HG03175 (cell line): ENCODE data around the gene TNIK.
A peak's percentile ranks its signal among the peaks of the same experiment; 100 is the strongest.

Experiments used
- ATAC-seq: cut with Tn5 transposase; IDR thresholded peaks from one replicate; pipeline ENCODE4 v1.9.1; 2021; ENCODE audit warnings: mild to moderate bottlenecking, moderate library complexity; ENCODE audit not compliant: unreplicated experiment

TNIK gene

DNA sequence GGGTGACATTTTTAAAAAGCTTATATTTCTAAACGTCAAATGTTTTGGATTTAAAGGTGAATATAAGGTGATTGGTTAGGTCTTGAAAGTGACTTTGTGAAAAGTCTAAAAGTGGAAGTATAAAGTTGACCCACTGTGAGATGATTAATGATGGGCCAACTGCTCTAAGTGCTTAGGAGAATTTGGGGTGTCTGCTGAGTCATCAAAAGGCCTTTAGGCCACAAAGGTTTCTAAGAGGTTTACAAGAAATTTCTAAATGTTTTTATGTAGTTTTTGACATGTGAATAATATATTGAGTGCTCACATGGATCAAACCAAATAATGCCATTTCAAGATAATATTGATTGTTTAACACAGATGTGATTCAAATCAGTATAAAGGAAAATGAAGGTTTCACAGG is 394.5 kb downstream of the TNIK start:
- no peak for ATAC-seq

DNA sequence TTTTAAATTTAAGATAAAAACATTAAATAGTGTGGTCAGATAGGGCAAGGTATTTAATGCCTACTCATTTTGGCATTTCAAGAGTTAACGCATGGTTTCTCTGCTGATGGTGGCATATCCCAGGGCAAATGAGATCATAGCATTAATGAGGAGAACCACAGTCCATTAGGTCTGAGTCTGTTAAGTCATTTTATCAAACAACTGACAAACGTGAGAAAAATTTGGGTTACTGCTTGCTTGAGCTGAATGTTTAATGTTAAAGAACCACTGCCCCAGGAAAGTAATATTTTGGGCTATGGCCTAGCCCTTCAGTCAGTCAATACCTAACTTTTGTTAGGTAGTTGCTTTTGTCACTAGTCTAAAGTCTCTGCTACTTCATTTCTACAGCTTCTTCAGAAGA is 395.7 kb downstream of the TNIK start:
- ATAC-seq: no peak

DNA sequence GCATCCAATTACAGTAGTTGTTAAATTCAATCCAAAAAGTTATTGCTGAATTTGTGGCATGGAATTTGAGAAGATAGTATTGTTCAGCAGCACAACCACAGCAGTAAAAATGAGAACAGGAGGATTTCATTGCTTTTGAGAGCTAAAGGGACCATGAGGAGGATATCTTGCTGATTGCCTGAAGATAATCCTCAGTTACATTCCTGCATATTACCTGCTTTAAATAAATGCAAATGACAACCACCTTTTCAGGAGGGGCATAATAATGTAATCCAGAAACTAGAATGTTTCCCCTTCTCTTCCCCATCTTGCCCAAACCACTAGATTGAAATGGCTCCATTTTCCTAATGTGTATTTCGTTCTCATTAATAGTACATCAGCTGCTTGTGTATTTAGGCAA is 398.5 kb downstream of the TNIK start:
- ATAC-seq: no peak

DNA sequence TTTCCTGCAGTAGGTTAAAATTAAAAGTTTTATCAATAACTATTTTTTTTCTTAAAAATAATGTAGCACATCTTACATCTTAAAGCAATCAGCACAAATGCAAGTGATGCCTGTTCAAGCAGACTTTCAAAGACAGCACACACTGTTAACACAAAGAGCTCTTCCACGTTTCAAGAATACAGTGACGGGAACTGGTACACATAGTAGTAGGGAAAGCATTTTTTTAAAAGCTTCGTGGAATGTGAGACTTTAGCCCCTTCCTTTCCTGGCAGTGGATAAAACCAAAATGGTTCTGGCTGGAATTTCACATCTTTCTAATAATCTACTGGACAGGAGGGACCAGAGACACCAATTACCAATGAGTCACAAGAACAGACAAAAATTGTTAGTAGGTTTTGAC is 400.2 kb downstream of the TNIK start:
- no peak for ATAC-seq

DNA sequence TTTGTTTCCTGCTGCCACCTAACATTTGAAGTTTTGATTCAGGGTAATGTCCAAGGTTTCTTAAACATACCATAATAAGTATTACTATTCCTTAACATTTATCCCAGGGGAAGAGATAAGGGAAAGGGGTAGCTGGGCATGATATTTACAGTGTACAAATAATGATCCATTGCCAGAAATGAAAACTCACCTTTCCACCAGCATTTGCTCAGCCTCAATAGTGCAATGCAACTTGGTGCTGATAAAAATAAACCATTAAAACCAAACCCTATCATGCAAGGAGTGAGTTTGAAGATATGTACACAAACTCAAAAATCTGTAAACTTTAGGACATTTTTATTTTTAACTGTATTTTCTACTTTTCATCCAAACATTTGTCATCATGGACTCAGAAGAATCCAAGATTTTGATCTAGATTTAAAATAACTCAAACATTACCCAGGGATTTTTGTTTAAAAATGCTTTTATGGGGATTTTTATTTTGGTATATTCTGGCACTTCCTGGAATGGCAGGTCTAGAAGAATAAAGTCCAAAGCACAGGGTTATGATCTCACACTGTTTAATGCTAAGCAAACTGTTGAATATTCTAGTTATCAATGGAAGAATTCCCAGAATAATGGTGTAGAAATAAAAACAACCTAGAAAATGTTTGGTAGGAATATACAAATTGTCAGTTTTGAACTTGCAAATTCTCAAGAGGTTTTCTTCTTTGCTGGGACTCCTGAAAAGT is 401.2 kb downstream of the TNIK start:
- ATAC-seq: no peak

DNA sequence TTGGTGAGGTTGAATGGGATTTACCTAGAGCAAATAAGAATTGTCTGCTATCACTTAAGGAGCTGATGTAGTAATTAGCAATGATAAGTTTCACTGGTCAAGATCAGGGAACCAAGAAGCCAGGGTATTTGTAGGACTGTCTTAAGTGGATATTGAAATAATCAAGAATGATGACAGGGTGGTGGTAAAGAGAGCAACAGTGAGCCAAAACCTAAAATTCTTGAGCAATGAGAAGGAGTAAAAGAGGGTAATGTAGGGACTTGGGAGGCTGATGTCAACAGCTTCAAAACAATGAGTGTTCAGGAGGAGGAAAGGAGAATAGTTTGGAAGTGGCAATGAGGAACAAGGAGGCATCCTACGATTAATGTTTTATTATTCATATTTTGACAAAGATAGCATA is 402.1 kb downstream of the TNIK start:
- no peak for ATAC-seq

DNA sequence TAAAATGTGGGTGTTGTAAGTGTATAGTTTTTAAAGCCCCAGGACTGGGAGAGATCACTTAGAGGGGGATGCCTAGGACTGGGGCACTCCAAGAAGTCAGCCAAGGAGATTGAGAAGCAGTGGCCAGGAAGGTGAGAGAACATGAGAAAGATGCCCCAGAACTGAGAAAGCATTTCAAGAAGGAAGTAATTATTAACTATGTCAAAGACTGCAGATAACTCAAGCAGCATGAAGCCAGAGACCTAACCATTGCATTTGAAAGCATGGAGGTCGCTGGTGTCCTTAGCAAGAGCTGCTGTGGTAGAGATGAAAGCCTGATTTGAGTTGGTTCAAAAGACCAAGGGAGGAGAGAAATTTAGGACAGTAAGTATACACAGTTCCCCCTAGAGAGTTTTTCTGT is 403.1 kb downstream of the TNIK start:
- no peak for ATAC-seq

DNA sequence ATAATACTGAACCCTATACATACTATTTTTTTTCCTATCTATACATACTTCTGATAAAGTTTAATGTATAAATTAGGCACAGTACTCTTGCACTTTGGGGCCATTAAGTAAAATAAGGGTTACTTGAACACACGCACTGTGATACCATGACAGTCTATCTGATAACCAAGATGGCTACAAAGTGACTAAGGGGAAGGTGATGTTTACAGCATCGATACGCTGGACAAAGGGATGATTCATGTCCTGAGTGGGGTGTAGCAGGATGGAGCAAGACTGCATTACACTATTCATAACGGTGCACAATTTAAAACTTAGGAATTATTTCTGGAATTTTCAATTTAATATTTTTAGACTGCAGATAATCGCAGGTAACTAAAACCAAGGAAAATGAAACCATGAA is 403.7 kb downstream of the TNIK start:
- ATAC-seq: no peak

DNA sequence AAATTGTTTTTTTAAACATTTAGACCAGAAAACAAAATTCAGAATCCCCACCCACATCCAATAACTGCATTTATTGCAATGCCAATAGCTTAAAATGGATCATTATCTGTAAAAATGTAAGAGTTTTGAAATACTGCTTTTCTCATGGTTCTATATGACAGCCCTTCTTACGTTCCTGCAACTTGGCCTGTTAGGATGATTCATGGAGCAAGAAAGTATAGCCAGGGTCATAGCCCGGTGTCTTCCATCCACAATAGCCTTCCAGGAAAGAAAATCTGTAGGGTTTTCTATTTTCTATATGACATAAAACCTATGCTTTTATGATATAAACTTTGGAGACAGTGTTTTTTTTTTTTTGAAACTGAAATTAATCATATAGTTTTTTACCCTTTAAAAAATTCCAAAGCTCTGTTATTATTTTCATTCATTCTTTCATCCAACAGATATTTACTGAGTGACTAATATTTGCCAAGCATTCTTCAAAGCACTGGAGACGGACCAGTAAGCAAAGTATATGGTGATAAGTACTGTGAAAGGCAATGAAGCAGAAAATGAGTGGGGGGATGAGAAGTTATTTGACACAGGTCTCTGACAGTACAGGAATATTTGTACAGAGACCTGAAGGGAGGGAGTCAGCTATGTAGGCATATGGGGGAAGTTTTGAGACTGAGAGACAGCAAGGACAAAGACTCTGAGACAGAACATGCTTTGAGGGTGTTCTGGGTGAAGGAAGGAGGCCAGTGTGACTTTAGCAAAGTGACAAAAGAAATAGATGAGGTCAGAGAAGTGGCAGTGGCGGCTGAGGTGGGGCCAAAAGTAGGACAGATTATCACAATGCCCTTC is 404.6 kb downstream of the TNIK start:
- no peak for ATAC-seq

DNA sequence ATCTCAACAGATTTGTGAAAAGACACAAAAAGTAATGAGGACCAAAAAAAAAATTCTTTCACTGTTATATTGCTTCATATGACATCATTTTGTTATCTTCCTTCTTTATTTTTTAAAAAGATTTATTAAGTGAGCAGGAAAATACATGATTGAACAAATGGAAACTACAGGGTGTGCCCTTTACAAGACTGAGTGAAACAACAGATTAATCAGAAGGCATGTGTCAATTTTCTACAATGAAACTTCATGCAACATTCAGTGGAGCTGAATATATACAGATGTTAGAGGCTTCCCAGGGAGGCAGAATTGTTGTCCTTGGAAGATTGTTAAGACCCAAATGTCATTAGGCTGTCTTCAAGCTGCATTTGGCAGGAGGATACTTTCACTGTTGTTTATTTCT is 405.3 kb downstream of the TNIK start:
- no peak for ATAC-seq

DNA sequence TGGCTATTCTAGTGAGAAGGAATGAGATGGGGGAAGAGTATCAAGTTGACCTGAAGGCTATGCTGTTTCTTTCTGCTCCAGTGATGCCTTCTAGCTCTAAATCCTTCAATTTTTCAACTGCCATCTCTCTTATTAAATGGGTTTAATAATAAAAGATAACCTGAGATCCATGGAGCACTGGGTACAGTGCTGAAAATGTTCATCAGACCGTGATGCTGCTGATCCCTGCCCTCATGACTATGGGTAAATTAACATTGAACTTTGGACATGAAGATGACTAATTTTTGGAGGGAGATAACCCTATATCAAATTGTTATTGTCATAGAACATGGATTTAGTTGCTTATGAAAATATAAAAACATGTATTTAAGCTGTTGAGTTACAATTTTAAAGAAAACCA is 406.0 kb downstream of the TNIK start:
- ATAC-seq: no peak

DNA sequence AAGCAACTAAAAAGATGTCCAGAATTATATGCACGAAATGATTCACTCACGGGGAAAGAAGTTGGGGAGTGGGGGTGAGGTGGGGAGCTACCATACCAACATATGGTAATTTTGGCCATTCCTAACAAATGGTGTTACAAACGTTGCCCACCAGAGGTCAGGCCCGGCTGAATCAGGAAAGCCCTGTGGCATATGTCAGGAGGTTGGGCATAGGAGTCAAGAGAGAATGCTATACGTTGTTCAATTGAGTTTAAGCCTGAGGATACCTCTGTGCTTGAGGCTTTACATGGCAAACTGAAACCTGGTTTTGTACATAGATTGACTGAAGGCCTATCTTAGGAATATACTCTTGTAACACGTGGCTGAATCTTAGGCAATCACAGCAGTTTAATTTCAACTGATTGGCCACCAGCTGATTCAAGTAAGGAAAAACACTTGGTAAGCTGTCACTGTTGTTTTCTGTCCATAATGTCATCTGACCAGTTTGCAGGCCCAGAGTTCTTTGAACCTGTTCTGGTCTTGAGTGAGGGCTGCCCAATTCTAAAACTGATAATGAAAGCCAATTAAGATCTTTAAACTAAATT is 410.3 kb downstream of the TNIK start:
- ATAC-seq: peak; percentile 90

DNA sequence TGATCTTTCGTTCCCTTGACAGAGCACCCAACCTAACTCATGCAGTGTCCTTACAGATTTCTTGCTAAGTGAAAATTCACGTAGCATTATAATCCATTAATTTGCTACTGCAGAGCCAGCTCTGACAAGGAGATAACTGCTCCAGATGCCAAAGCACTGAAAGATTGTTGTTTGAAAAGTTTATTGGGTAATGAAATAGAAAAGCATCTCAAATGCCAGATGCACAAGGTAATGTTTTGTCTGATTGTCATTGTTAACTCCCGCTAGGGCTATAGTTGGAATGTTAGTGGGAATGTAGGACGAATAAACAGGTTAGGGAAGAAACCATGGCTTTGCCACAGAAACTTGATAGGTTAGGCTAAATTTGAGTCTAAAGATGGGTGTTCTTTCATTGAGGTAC is 413.4 kb downstream of the TNIK start:
- ATAC-seq: no peak

DNA sequence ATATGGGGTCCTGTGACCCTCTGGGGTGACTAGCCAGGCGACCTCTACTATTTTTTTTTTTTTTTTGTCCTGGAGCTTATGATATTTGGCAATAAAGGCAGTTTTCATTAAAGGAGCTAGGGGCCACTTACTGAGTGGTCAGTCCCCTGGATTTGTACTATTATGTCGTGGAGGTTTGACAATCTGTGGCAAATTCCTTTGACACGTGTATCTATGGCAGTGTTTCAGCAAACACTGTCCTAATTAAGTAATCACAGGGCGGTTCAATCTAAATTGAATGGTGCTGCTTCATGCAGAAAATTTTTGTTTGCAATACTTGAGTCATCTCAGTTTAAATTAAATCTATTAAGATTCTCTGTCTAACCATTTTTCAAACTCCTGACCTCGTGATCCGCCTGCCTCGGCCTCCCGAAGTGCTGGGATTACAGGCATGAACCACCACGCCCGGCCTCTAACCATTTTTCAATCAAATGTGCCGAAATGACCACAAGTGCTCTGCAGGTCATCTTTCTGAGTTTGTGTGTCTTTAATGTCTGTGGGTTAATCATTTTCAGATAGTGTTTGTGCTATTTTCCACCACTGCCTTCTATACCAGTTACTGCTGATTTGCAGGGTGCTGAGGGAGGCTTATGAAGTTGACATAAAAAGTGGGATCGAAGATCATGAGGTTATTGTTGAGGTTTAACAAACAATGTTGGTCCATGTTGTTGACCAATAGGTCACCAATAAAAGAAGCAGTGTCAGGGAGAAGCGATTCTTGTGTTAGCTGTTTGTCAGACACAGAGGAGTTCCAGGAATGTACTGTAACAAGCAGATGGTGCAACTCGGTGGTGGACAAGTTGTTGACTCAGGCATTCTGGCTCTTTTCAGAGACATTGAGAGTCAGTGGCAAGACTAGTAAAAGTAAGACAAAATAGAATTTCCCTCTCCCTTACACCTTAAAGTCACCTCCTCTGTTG is 415.1 kb downstream of the TNIK start:
- ATAC-seq: no peak

DNA sequence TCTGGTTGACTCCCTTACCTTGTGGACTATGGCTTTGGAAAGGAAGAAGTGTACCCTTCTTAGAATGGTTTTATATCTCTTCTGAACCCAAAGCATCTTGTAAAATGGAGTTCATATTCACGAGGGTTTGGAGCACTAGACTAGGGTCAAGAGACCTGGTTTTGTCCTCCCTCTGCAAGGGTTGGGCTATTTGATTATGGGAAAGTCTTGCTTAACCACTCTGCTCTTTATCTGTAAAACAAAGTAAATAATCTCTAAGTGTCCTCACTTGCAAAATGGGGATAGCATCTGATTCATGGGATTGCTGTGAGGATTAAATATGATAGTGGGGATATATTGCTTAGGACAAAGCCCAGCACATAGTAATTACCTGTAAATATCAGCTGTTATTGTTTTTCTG is 415.8 kb downstream of the TNIK start:
- no peak for ATAC-seq

DNA sequence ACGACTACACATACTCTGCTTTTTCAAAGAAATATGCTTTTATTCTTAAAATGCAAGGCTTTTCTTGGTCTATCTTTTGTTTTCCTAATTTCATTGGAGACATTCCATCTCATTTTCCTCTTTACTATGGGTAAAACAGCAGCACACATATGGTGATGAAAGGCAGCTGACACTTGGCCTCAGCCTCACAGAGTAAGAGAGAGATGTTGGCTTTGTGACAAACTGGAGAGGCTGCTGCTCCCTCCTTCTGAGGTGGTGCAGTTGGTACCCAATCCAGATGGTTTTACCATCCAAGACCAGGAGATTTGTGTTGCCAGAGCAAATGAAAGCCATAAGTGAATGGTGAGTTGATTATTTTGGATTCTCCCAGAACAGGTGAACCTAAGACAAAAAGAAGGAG is 420.5 kb downstream of the TNIK start:
- ATAC-seq: no peak

DNA sequence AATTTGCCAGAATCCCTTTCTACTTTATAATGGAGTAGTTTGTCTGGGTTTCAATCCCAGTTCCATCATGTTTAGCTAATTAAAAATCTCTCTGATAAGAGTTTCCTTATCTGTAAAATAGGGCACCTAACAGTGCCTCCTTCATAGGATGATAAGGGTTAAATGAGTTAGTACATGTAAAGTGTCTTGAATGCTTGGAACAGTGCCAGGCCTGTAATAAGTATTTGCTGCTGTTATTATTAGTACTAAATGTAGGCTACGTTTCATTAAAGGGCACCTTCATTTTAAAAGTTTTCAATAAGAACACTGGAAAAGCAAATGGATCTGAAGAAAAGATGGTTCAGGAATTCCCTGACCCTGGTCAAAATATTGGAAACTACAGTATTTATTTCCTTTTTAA is 421.9 kb downstream of the TNIK start:
- ATAC-seq: no peak

DNA sequence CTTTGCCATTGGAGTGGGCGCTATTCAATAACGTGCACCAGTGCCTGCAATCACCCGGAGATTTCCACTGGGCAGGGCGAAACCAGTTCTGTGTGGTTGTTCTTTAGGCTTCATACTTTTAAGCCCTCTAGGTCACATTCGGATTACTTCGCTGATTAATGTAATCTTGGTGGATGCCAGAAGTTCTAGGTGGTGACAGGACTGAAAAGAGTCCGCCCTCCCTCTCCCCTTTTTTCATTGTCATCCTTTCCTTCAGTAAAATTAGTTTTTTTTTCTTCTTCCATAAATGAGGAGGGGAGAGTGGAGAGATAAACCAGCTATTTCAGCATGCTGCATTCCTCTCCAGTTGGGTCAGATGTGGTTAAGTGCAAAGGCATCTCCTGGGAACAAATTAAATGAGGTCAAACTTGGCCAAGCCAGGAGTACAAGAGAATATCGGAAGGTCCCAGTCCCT is 431.4 kb downstream of the TNIK start:
- ATAC-seq: no peak

DNA sequence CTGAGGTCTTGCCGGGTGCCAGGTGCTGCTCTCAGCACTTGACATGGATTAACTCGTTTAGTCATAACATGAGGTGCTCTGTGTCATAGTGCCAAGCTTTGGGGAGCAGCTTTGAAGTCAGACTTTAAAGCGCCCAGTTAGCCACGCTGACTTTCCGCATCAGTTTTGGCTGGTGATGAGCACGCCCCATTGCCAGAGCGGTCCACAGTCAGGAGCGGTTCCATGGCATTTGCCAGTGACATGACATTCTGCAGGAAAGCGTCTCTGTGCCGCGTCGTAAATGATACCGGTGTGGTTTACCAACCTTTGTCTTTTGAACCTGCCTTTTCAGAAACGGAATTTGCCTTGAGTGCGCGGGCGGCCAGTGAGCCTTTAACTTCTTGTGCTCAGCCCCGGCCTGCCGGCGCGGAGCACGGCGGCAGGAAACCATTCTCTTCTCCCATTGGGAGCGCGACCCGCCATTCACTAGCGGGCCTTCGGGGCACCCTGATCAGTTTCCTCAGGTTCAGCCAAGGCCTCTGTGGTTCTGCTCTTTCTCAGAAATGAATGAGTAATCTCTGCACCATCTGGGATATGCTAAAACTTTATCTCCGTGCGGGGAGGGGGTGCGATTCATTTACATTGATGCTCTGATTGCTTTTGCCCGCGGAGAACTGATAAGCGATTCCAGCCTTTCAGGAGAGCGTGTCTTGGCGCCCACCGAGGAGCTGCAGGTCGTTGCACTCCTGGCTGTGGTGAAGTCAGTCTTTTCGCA is 432.0 kb downstream of the TNIK start:
- ATAC-seq: peak; percentile 58

DNA sequence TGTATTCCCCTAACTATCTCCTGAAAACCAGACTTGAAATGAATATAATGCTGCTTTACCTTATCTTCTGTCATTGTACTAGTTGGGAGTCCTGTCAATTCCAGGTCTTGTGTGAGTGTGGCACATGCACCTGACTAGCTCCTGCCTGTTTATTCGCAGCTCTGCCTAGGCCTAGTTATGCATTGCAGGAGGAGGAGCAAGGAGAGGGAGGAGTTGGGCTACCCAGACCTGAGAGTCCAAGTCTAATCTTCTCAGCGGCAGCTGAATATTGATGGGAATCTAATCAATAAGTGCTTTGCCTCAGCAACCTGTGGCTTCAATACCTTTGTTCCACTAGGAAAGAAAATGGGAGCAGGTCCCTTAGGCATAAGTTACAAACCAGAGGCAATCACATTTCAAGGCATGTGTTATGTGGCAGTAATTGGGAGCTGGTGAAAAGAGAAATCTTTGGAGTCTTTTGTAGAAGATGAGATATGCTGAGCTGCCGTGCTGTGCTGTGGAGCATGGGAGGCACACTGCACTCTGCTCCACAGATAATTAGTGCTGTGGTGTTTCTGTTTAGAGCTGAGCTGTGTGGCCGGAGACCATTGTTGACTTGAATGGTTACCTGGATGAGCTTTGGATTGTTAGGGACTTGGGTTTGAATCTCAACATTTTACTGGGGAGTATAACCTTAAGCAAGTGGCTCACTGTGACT is 433.5 kb downstream of the TNIK start, which contains the start of gene SLC2A2:
Gene SLC2A2 (minus strand): TSS at position 124 of the 697 bp plus-strand sequence. CDS start 50 bp downstream, at position 74.
- ATAC-seq: no peak
